Right ventricle myocardium superior (tissue), 1 donor: Measurements from ENCODE around the gene DLG4. TPM values are rescaled to one million over a fixed set of nuclear protein-coding genes. Genes with fewer than 3 reads are reported as not detected.
"Not testable (repeated sequence)": the region's sequence is repeated elsewhere in the genome, so short reads cannot be mapped to it uniquely, and the experiment has no call there.

Experiments
- ATAC-seq: fragments of 200-7000 bp; cut with Tn5 transposase; one replicate; pipeline ENCODE4 v1.9.1; 2020; ENCODE audit warnings: mild to moderate bottlenecking; ENCODE audit not compliant: poor library complexity
- DNase-seq: peaks from one replicate; pipeline ENCODE4 v3.0.0-alpha.2; 2020
- intact Hi-C: fragments of 100-400 bp; cut with DNase I; formaldehyde crosslinking; loops from one replicate; pipeline ENCODE4 v1.11.2; 2022
- total RNA-seq: library from RNA; stranded (reverse); fragmentation: NEBNext Ultra II Directional; extraction: Animal tissue kit (Norgen Biotek cat#: 25700); gene quantifications from one replicate; pipeline ENCODE4 v1.2.1, GENCODE V29; 2021
- donor health status: DM: no; HTN: yes; CAD: no; lungs with severe emphysema.

Gene DLG4
- total RNA-seq, 1 donor from 2014 or later = 20.4 TPM

- DNase-seq (no peak), ATAC-seq (peak; percentile 5)
- intact Hi-C loops = no loop called here
These were observed 15.3 kb downstream of the DLG4 start for GRCh38 chr17:7204336-7204735.

- no peak for DNase-seq
These were observed 16.2 kb downstream of the DLG4 start for GRCh38 chr17:7203391-7203790.

GRCh38 chr17:7196651-7197401 lies 22.8 kb downstream of the DLG4 start:
- no peak for ATAC-seq
- intact Hi-C loops = no loop called here
- no peak for DNase-seq

More at GRCh38 chr17:7203391-7203790, 16.2 kb downstream of the DLG4 start:
- ATAC-seq = no peak
- intact Hi-C loops = no loop called here

- DNase-seq = peak; percentile 26
- no peak for ATAC-seq
- intact Hi-C loops = no loop called here
These were observed 23.7 kb downstream of the DLG4 start for GRCh38 chr17:7195971-7196370.

GRCh38 chr17:7192271-7192937 lies 27.2 kb downstream of the DLG4 start:
- intact Hi-C loops = no loop called here
- peak; percentile 7 for ATAC-seq
- DNase-seq = peak; percentile 3

- intact Hi-C loops = no loop called here
- ATAC-seq (peak; percentile 84), DNase-seq (peak; percentile 44)
These were observed 27.9 kb downstream of the DLG4 start for GRCh38 chr17:7191571-7192270.

GRCh38 chr17:7191069-7191468 lies 28.6 kb downstream of the DLG4 start:
- DNase-seq = no peak
- intact Hi-C loops = no loop called here
- no peak for ATAC-seq

GRCh38 chr17:7190276-7190917 lies 29.2 kb downstream of the DLG4 start:
- ATAC-seq (no peak), DNase-seq (no peak)
- intact Hi-C loops = no loop called here

GRCh38 chr17:7186241-7186640 lies 33.4 kb downstream of the DLG4 start:
- DNase-seq (no peak), ATAC-seq (no peak)
- intact Hi-C loops = no loop called here

- ATAC-seq = no peak
- intact Hi-C loops = no loop called here
These were observed 35.0 kb downstream of the DLG4 start for GRCh38 chr17:7184647-7185046.

GRCh38 chr17:7184091-7184488 lies 35.5 kb downstream of the DLG4 start:
- DNase-seq (peak; percentile 66), ATAC-seq (peak; percentile 56)
- intact Hi-C loops = no loop called here

More at GRCh38 chr17:7184647-7185046, 35.0 kb downstream of the DLG4 start:
- DNase-seq = no peak

- intact Hi-C loops = no loop called here
- no peak for ATAC-seq
- DNase-seq = no peak
These were observed 36.1 kb downstream of the DLG4 start for GRCh38 chr17:7183433-7184090.

GRCh38 chr17:7182101-7182500 lies 37.5 kb downstream of the DLG4 start:
- ATAC-seq, DNase-seq, intact Hi-C loops: not testable (repeated sequence)

GRCh38 chr17:7179317-7180254 lies 40.0 kb downstream of the DLG4 start, which contains the start of gene ASGR1:
TSS of gene ASGR1 (minus strand) at chr17:7179370. CDS start at chr17:7178563, 807 bp downstream.
- intact Hi-C loops = no loop called here
- DNase-seq (no peak), ATAC-seq (no peak)

- ATAC-seq (no peak), DNase-seq (no peak)
- intact Hi-C loops = no loop called here
These were observed 40.7 kb downstream of the DLG4 start for GRCh38 chr17:7178973-7179316.

GRCh38 chr17:7177954-7178477 lies 41.6 kb downstream of the DLG4 start:
- no peak for DNase-seq
- intact Hi-C loops = no loop called here
- no peak for ATAC-seq

GRCh38 chr17:7177191-7177953 lies 42.3 kb downstream of the DLG4 start:
- peak; percentile 88 for ATAC-seq
- intact Hi-C loops = no loop called here
- DNase-seq = peak; percentile 71
